GM06990 (cell line): ENCODE data around the gene RAB7A.

Experiments used
- DNase-seq: peaks from one replicate; pipeline ENCODE4 v3.0.0-alpha.2; 2011; ENCODE audit not compliant: insufficient read length; ENCODE audit errors: extremely low read depth
- H3K27me3 ChIP-seq: replicated peaks from 2 replicates; pipeline ENCODE4 v1.6.0; 2011; ENCODE audit warnings: low read length; ENCODE audit not compliant: control insufficient read depth, insufficient read depth
- H3K36me3 ChIP-seq: 2 replicates; pipeline ENCODE4 v1.5.1; 2011; ENCODE audit warnings: low read length; ENCODE audit not compliant: control insufficient read depth, insufficient read depth
- H3K4me3 ChIP-seq: replicated peaks from 2 replicates; pipeline ENCODE4 v1.5.1; 2011; ENCODE audit warnings: low read depth, mild to moderate bottlenecking, control low read depth, low read length
- TF ChIP-seq, protein P1 (sequence below): IDR thresholded peaks from 2 replicates; pipeline ENCODE4 v1.5.1; 2011; ENCODE audit warnings: low read length, control low read depth, mild to moderate bottlenecking, inconsistent platforms; ENCODE audit not compliant: insufficient read depth, poor library complexity, severe bottlenecking

The RAB7A gene

DNA sequence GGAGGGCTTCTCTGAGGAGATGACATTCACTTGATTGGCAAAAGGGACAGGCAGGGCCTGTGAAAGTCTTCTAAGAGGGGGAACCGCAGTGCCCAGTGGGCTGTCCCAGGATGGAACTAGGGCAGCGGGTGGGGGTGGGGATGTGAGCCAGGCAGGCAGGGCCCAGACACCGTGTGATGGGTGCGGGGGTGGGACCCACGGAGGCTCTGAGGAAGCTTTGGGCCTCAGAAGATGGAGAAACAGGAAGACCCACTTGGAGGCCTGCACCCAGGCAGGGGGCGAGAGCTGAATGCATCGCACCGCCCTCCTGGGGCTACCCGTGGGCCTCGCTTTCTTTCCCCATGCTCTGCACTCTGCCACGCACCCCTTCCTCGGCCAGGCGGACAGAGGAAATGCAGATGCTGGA is 120.5 kb downstream of the RAB7A start:
- no peaks in the 10 kb centered on the region for H3K27me3 ChIP-seq
- H3K36me3 ChIP-seq: no peaks in the 10 kb centered on the region
- no peak overlapping the region for H3K4me3 ChIP-seq
- no peak for DNase-seq
- TF ChIP-seq, protein P1, sequence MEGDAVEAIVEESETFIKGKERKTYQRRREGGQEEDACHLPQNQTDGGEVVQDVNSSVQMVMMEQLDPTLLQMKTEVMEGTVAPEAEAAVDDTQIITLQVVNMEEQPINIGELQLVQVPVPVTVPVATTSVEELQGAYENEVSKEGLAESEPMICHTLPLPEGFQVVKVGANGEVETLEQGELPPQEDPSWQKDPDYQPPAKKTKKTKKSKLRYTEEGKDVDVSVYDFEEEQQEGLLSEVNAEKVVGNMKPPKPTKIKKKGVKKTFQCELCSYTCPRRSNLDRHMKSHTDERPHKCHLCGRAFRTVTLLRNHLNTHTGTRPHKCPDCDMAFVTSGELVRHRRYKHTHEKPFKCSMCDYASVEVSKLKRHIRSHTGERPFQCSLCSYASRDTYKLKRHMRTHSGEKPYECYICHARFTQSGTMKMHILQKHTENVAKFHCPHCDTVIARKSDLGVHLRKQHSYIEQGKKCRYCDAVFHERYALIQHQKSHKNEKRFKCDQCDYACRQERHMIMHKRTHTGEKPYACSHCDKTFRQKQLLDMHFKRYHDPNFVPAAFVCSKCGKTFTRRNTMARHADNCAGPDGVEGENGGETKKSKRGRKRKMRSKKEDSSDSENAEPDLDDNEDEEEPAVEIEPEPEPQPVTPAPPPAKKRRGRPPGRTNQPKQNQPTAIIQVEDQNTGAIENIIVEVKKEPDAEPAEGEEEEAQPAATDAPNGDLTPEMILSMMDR: no peak

DNA sequence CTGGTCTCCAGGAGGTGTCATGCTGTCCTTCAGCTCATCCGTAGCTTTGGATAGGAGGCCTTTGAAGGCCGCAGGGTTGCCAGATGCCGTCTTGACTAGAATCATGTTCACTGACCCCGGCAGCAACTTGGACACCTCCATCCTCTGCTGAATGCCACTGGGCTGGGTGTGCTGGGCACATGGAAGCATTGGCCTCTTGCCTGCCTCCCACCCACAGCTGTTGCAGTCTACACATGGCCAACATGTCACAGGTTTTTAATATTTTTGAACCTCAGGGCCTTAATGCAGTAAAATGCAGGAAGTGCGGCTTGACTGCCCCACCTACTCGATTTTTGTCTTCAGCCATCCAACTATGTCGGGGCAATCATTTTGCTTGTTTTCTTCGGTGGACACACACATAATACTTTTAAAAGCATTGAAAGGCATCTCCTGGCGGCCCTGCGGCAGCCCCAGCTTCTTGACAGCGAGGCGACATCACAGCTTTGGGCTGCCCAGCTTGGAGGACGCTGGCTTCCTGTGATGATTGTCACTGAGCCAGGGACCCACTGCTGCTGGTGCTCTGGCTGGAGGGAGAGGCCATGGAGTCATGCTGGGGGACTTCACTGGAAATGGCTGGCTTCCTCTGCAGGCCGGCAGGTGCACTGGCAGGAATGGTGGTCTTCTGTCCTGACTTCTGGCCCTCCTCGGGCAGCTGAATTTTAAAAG is 121.8 kb downstream of the RAB7A start:
- no peak overlapping the region for H3K4me3 ChIP-seq
- no peak for DNase-seq
- no peaks in the 10 kb centered on the region for H3K27me3 ChIP-seq
- TF ChIP-seq, protein P1: no peak
- no peaks in the 10 kb centered on the region for H3K36me3 ChIP-seq

DNA sequence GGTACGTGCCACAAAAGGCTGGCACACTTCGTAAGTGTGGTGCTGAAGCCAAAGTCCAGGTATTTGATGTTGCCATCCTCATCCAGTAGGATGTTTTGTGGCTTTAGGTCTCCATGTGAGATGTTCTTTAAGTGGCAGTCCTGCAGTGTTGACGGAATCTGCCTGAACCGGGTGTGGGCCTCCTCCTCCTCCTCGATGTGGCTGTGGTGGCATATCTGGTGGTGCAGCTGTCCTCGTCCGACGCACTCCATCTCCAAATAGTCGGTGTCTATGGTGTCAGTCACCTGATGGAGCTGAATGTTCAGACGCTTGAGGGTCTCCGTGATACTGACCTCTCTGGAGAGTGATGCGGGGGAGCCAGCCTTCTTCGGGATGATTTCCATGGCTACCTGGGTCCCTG is 123.0 kb downstream of the RAB7A start:
- DNase-seq: no peak
- H3K36me3 ChIP-seq: no peaks in the 10 kb centered on the region
- no peak overlapping the region for H3K4me3 ChIP-seq
- TF ChIP-seq, protein P1: no peak
- no peaks in the 10 kb centered on the region for H3K27me3 ChIP-seq

DNA sequence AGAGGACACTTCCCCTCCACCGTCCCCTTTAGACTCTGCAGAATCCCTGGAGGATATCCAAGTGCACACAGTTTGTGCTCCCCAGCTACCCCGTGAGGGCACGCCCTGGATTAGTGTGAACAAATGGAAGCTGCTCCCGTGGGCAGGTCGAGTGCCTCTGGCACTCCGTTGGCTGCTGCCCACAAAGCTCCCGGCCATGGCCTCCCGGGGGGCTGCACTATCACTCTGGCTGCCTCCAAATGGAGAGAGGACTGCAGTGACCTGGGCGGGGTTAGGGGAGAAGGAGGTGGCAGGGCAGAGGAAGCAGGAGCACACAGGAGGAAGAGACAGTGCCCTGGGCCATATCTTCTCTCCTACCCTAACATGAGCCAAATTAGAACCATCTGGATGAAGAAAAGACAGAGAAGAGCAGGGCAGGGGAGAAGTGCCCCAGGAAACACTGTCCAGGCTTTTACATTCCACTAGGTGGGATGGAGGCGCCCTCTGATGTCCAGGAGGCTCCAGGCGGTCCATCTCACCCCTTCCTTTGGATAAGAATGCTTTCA is 124.0 kb downstream of the RAB7A start:
- TF ChIP-seq, protein P1: no peak
- Histone ChIP-seq H3K4me3 (no peak overlapping the region), H3K27me3 (no peaks in the 10 kb centered on the region), H3K36me3 (no peaks in the 10 kb centered on the region)
- DNase-seq: no peak

DNA sequence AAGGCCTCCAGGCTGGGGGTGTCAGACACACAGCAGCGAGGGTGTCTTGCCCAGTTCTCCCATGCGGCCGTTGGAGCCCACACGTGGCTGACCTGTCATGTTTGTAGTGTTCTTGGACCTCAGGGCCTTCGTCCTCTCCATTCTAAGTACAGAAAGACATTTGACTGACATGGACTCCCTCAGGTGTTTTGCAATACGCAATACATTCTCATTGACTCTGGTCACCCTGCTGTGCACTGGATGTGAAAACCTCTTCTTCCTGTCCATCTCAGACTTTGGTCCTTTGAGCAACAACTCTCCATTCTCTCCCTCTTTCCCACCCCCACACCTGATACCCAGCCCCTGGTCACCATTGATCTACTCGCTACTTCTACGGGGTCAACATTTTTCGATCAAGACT is 124.6 kb downstream of the RAB7A start:
- no peak overlapping the region for H3K4me3 ChIP-seq
- no peaks in the 10 kb centered on the region for H3K27me3 ChIP-seq
- H3K36me3 ChIP-seq: no peaks in the 10 kb centered on the region
- TF ChIP-seq, protein P1: no peak
- DNase-seq: no peak

DNA sequence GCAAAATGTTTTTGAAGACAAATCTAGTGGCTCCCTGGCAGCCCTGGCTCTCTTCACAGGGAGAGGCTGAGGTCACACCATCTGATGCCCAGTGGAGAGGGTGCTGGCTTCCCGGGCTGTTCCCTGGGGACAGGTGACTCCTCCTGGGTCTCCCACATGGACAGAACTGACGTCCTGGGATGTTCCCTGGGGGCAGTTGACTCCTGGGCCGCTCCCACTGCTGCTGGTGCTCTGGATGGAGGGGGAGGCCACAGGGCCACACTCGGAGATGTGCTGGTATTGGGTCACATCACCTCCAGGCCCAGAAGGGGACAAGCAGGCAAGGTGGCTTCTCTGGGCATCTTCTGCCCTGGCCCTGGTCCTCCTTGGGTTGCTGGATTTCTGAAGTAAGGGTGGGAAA is 125.6 kb downstream of the RAB7A start:
- Histone ChIP-seq H3K4me3 (no peak overlapping the region), H3K27me3 (no peaks in the 10 kb centered on the region), H3K36me3 (no peaks in the 10 kb centered on the region)
- DNase-seq: no peak
- TF ChIP-seq, protein P1: no peak
